WTC11 (cell line): ENCODE measurements around the gene SNTB2. TPM values are rescaled to one million over a fixed set of nuclear protein-coding genes. Genes with fewer than 3 reads are reported as not detected.

ENCODE experiments used
- ATAC-seq: fragments of 200-7000 bp; cut with Tn5 transposase; 2 replicates; pipeline ENCODE4 v1.10.0; 2021; ENCODE audit warnings: mild to moderate bottlenecking, moderate library complexity
- CTCF ChIA-PET: fragments of 300-600 bp; sonication (Branson Sonifier 250); formaldehyde crosslinking; loops from one replicate; lab custom pipeline; 2021; ENCODE audit warnings: antibody characterized with exemption; lab: Charles Lee
- POLR2A ChIA-PET: fragments of 350-600 bp; sonication (Branson Sonifier 250); formaldehyde crosslinking; loops from one replicate; lab custom pipeline; 2021; ENCODE audit warnings: antibody characterized with exemption; lab: Charles Lee
- DNase-seq: peaks from one replicate; pipeline ENCODE4 v3.0.0; 2021; ENCODE audit warnings: low spot score
- H3K27ac Mint-ChIP-seq: 2 replicates; pipeline ENCODE4 v1.8.0; 2021; ENCODE audit warnings: mixed read lengths
- H3K27me3 Mint-ChIP-seq: 2 replicates; pipeline ENCODE4 v1.8.0; 2021; ENCODE audit warnings: low read depth, mild to moderate bottlenecking, moderate library complexity, mixed read lengths
- H3K36me3 Mint-ChIP-seq: 2 replicates; pipeline ENCODE4 v1.8.0; 2021; ENCODE audit warnings: mixed read lengths
- H3K4me1 Mint-ChIP-seq: 2 replicates; pipeline ENCODE4 v1.8.0; 2022; ENCODE audit warnings: mixed read lengths
- H3K4me3 Mint-ChIP-seq: 2 replicates; pipeline ENCODE4 v1.8.0; 2021; ENCODE audit warnings: mild to moderate bottlenecking, moderate library complexity, mixed read lengths
- H3K9me3 Mint-ChIP-seq: 2 replicates; pipeline ENCODE4 v1.8.0; 2021; ENCODE audit warnings: mixed read lengths
- AFF4 ChIP-seq: sonication (generic); formaldehyde crosslinking; IDR thresholded peaks from 2 replicates; pipeline ENCODE4 v1.8.1; 2023; ENCODE audit warnings: mild to moderate bottlenecking, missing genetic modification reagents, borderline replicate concordance
- CDX4 ChIP-seq: fragments of 250-450 bp; sonication (Bioruptor Pico); IDR thresholded peaks from 2 replicates; pipeline ENCODE4 v1.9.0; 2021; ENCODE audit warnings: moderate library complexity, mild to moderate bottlenecking, inconsistent platforms, borderline replicate concordance
- ESRRA ChIP-seq: sonication (generic); formaldehyde crosslinking; IDR thresholded peaks from 2 replicates; pipeline ENCODE4 v1.8.1; 2022; ENCODE audit warnings: mild to moderate bottlenecking, missing genetic modification reagents, borderline replicate concordance
- FOXK1 ChIP-seq: sonication (generic); formaldehyde crosslinking; IDR thresholded peaks from 2 replicates; pipeline ENCODE4 v1.8.0; 2022; ENCODE audit warnings: mild to moderate bottlenecking, moderate library complexity, missing genetic modification reagents
- HMGXB4 ChIP-seq: sonication (generic); formaldehyde crosslinking; IDR thresholded peaks from 2 replicates; pipeline ENCODE4 v1.8.1; 2023; ENCODE audit warnings: mild to moderate bottlenecking, moderate library complexity, missing genetic modification reagents
- IRF2 ChIP-seq: sonication (generic); formaldehyde crosslinking; IDR thresholded peaks from 2 replicates; pipeline ENCODE4 v1.8.0; 2022; ENCODE audit warnings: low read depth, missing genetic modification reagents, borderline replicate concordance
- NR2C2 ChIP-seq: sonication (generic); formaldehyde crosslinking; IDR thresholded peaks from 2 replicates; pipeline ENCODE4 v1.8.0; 2022; ENCODE audit warnings: mild to moderate bottlenecking, missing genetic modification reagents
- STAT6 ChIP-seq: sonication (generic); formaldehyde crosslinking; conservative IDR thresholded peaks from 2 replicates; pipeline ENCODE4 v1.8.1; 2023; ENCODE audit warnings: mild to moderate bottlenecking, low read depth, missing genetic modification reagents, moderate library complexity
- ZMAT4 ChIP-seq: fragments of 250-450 bp; sonication (Bioruptor Pico); IDR thresholded peaks from 2 replicates; pipeline ENCODE4 v1.9.0; 2021; ENCODE audit warnings: mild to moderate bottlenecking
- ZNF121 ChIP-seq: sonication (generic); formaldehyde crosslinking; IDR thresholded peaks from 2 replicates; pipeline ENCODE4 v1.8.0; 2023; ENCODE audit warnings: missing genetic modification reagents
- ZNF219 ChIP-seq: sonication (generic); formaldehyde crosslinking; IDR thresholded peaks from 2 replicates; pipeline ENCODE4 v1.8.0; 2023; ENCODE audit warnings: missing genetic modification reagents, mild to moderate bottlenecking, borderline replicate concordance
- ZNF416 ChIP-seq: fragments of 250-450 bp; sonication (Bioruptor Pico); IDR thresholded peaks from 2 replicates; pipeline ENCODE4 v1.9.0; 2021; ENCODE audit warnings: mild to moderate bottlenecking, inconsistent platforms
- total RNA-seq: library from RNA; stranded (reverse); gene quantifications from 3 replicates; pipeline ENCODE4 v1.2.3, GENCODE V29; 2021

SNTB2 gene
- total RNA-seq, 1 experiment from 2014 or later, result 23.7 TPM

- TF ChIP-seq HMGXB4 (CRISPR knock-in tag) (no peak), ESRRA (no peak), ZNF416 (CRISPR knock-in tag) (no peak), ZNF219 (CRISPR knock-in tag) (no peak), ZNF121 (CRISPR knock-in tag) (no peak), ZMAT4 (CRISPR knock-in tag) (no peak)
Observed at GRCh38 chr16:69323415-69323814, 136.5 kb downstream of the SNTB2 start (continued).

- peaks cover 18% of the 10 kb centered on the region for H3K4me1 Mint-ChIP-seq
- ChIA-PET CTCF (interaction anchor here (1.2 to 2.1 kb wide), 2 partner anchors 12 to 174 kb away, joined by 4 to 7 read pairs; partner anchors contain the start of gene VPS4A), POLR2A (interaction anchor here (0.6 kb wide), 3 partner anchors 12 to 199 kb away, joined by 3 to 5 read pairs (median 3); no protein-coding TSS in a partner anchor)
- H3K4me3 Mint-ChIP-seq, result no peak overlapping the region
- no peaks in the 10 kb centered on the region for H3K27me3 Mint-ChIP-seq
- H3K9me3 Mint-ChIP-seq, result no peaks in the 10 kb centered on the region
- TF ChIP-seq IRF2 (CRISPR knock-in tag), result no peak
- no peak for TF ChIP-seq NR2C2 (CRISPR knock-in tag)
- TF ChIP-seq STAT6 (CRISPR knock-in tag), result no peak
- H3K27ac Mint-ChIP-seq, result no peak overlapping the region; the same call in 1 of the 2 replicates
- H3K36me3 Mint-ChIP-seq, result peaks cover 68% of the 10 kb centered on the region
- DNase-seq (no peak), ATAC-seq (no peak)
Observed at GRCh38 chr16:69324013-69324531, 137.1 kb downstream of the SNTB2 start.

GRCh38 chr16:69324585-69325253, 137.8 kb downstream of the SNTB2 start:
- Mint-ChIP-seq H3K4me3 (no peak overlapping the region), H3K4me1 (peaks cover 22% of the 10 kb centered on the region), H3K27me3 (no peaks in the 10 kb centered on the region), H3K27ac (no peak overlapping the region; the same call in 1 of the 2 replicates), H3K9me3 (no peaks in the 10 kb centered on the region), H3K36me3 (peaks cover 66% of the 10 kb centered on the region)
- POLR2A ChIA-PET, result interaction anchor here (0.6 to 0.7 kb wide), 2 partner anchors 127 to 193 kb away, joined by 3 to 5 read pairs; no protein-coding TSS in a partner anchor
- no peak for DNase-seq
- ATAC-seq, result no peak
- CTCF ChIA-PET, result interaction anchor here (2.1 kb wide), 1 partner anchor 13 kb away, joined by 7 read pairs; the partner anchor contains the start of gene VPS4A
- TF ChIP-seq AFF4 (CRISPR knock-in tag) (no peak), CDX4 (no peak), FOXK1 (CRISPR knock-in tag) (no peak)
